Hepatocyte (in vitro differentiated cells): ENCODE results near the gene RPTN.

Source experiments
- EZH2 ChIP-seq: fragments of 200-600 bp; sonication (generic); IDR thresholded peaks from 2 replicates; pipeline ENCODE4 v1.6.1; 2016; ENCODE audit warnings: antibody characterized with exemption, mild to moderate bottlenecking, borderline replicate concordance
- EZH2phosphoT487 ChIP-seq: fragments of 200-600 bp; sonication (generic); IDR thresholded peaks from one replicate; pipeline ENCODE4 v1.6.1; 2018; ENCODE audit warnings: antibody characterized with exemption, mild to moderate bottlenecking, low read depth, moderate library complexity; ENCODE audit not compliant: unreplicated experiment, severe bottlenecking
- TF ChIP-seq, protein P1 (sequence below): fragments of 200-600 bp; sonication (generic); IDR thresholded peaks from 2 replicates; pipeline ENCODE4 v1.5.1; 2016; ENCODE audit warnings: antibody characterized with exemption, mild to moderate bottlenecking; ENCODE audit not compliant: poor library complexity

DNA sequence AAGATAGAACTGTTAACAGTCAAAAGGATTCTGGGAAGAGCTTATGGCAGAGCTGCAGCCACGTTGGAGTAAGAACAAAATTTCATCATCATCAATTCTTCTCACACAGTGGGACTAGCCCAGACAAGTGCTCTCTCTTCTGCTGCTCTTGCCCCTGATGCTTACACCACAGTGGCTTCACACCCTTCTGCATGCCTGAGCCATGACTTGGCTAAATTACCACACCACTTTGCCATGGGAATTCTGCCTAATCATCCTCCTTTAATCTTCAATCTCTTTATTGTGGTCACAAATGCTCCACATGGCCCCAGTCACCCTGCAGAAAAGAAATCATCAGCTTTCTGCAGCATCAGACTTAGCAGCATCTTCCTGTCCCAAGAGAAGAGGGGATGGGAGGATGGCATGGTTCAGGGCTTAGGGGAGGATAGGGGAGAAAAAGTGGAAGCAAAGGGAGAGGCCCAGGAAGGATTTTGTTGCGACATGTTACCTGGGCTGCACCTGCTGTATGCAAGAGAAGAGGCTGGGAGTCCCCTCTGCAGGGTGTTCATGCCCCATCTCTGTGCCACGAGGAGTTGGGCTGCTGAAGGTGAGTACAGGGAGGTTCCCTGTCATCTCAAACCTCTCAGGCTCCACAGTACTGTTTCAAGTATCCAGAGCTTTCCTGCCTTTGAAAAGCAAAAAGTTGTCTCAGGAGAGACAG lies 9.0 kb upstream of the RPTN start:
- TF ChIP-seq, protein P1, sequence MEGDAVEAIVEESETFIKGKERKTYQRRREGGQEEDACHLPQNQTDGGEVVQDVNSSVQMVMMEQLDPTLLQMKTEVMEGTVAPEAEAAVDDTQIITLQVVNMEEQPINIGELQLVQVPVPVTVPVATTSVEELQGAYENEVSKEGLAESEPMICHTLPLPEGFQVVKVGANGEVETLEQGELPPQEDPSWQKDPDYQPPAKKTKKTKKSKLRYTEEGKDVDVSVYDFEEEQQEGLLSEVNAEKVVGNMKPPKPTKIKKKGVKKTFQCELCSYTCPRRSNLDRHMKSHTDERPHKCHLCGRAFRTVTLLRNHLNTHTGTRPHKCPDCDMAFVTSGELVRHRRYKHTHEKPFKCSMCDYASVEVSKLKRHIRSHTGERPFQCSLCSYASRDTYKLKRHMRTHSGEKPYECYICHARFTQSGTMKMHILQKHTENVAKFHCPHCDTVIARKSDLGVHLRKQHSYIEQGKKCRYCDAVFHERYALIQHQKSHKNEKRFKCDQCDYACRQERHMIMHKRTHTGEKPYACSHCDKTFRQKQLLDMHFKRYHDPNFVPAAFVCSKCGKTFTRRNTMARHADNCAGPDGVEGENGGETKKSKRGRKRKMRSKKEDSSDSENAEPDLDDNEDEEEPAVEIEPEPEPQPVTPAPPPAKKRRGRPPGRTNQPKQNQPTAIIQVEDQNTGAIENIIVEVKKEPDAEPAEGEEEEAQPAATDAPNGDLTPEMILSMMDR: no peak
- TF ChIP-seq EZH2 (no peak), EZH2phosphoT487 (no peak)
